HFF-Myc (cell line): ENCODE data around the gene MMP7.

Experiments used
- DNase-seq: peaks from one replicate; pipeline ENCODE4 v3.0.0-alpha.2; 2011; ENCODE audit warnings: low read depth; ENCODE audit errors: extremely low read depth
- H3K4me3 ChIP-seq: replicated peaks from 2 replicates; pipeline ENCODE4 v1.5.1; 2011; ENCODE audit warnings: low read depth, mild to moderate bottlenecking, control low read depth, low read length
- TF ChIP-seq, protein P1 (sequence below): IDR thresholded peaks from 2 replicates; pipeline ENCODE4 v1.5.1; 2012; ENCODE audit warnings: mild to moderate bottlenecking, low read depth, low read length, control low read depth; ENCODE audit errors: missing control alignments

The MMP7 gene

DNA sequence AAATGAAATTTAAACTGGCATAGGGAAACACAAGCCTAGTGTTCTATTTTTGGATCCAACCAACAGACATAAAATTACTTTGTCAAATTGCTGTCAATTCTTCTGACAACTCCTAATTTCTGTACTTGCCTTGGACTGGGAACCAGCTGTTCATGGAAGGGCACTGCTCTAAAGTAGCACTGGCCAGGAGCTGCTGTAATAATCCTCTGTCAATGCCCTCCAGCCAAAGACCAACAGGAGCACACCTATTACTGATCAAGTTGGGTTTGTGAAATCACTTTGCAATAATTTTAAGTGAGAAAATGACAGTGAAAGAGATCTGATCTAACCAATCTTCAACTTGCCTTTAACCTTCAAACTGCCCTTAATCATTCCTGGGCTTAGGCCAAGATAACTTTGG lies 59.1 kb downstream of the MMP7 start:
- DNase-seq, result no peak
- H3K4me3 ChIP-seq, result no peak overlapping the region
- TF ChIP-seq, protein P1, sequence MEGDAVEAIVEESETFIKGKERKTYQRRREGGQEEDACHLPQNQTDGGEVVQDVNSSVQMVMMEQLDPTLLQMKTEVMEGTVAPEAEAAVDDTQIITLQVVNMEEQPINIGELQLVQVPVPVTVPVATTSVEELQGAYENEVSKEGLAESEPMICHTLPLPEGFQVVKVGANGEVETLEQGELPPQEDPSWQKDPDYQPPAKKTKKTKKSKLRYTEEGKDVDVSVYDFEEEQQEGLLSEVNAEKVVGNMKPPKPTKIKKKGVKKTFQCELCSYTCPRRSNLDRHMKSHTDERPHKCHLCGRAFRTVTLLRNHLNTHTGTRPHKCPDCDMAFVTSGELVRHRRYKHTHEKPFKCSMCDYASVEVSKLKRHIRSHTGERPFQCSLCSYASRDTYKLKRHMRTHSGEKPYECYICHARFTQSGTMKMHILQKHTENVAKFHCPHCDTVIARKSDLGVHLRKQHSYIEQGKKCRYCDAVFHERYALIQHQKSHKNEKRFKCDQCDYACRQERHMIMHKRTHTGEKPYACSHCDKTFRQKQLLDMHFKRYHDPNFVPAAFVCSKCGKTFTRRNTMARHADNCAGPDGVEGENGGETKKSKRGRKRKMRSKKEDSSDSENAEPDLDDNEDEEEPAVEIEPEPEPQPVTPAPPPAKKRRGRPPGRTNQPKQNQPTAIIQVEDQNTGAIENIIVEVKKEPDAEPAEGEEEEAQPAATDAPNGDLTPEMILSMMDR, result no peak
